HG02623 (cell line): ENCODE measurements around the gene KCNN4.

Experiments used
- ATAC-seq: cut with Tn5 transposase; IDR thresholded peaks from one replicate; pipeline ENCODE4 v1.9.1; 2021; ENCODE audit warnings: moderate library complexity; ENCODE audit not compliant: unreplicated experiment

Gene KCNN4

DNA sequence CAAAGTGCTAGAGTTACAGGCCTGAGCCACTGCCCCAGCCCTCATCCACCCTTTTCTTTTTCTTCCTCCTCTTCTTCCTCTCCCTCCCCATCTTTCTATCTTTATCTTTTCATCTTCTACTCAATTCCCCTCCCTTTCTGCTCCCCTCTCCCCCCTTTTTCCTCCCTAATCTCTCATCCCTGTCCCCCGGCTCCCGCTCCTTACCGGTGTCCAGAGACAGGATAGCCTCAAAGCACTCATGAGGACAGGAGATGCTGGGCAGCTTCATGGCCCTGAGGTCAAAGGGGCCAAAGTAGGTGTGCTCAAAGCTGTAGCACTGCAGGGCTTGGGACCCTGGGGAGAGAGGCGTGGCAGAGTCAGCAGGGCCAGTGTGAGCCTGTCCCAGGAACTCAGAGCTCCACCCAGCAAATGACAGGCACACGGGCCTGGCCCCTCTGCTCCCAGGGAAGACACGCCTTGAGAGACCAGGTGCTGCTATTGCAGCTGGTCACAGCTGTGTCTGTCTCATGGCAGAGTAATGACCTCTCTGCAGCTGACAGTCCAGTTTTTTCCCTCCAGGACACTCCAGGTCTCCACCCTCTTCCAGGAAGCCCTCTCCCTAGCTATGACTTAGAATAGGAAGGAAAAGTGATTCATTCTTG lies 18.8 kb upstream of the KCNN4 start:
- no peak for ATAC-seq

- no peak for ATAC-seq
Measured at GRCh38 chr19:43798546-43799409, 18.0 kb upstream of the KCNN4 start.

- ATAC-seq = no peak
Measured at GRCh38 chr19:43798026-43798545, 17.3 kb upstream of the KCNN4 start.

DNA sequence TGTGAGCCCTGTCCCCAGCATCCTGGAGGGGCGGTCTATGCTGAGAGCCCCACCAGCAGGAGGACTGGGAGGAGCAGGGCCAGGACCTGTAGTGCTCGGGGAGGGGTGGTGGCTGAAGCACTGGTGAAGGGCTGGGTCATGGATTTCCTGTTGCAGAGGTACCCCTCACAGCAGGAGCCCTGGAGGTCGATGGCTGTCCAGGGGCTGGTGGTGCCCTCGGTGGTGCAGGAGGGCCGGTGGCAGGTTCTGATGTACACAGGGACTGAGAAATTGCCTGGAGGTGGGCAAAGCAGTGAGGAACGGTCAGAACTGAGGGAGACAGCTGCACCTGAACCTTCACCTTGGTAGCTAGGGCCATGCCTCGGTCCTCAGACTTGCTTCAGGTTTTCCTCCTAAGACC lies 16.8 kb upstream of the KCNN4 start:
- no peak for ATAC-seq

DNA sequence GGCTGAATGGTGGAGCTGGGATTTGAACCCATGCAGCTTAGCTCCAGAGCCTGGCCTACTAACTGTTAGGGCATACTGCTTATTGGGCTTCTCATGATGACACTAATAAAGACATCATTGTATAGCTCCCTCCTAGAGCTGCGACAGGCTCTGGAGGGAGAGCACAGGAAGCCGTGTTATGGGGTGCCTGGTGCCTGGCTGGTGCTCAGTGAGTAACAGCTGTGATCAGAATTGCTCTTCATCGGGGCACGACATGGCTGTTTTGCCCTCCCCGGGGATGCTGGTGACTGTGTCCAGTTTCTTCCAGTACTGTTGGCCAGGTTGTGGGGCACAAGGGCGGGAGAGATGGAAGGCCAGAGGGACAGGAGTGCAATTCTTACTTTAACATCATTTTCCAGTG lies 16.3 kb upstream of the KCNN4 start:
- no peak for ATAC-seq

- ATAC-seq = no peak
Measured at GRCh38 chr19:43790587-43790986, 9.8 kb upstream of the KCNN4 start.

- ATAC-seq = no peak
Measured at GRCh38 chr19:43789029-43789428, 8.3 kb upstream of the KCNN4 start.

GRCh38 chr19:43786665-43787064 lies 5.9 kb upstream of the KCNN4 start:
- ATAC-seq = no peak

DNA sequence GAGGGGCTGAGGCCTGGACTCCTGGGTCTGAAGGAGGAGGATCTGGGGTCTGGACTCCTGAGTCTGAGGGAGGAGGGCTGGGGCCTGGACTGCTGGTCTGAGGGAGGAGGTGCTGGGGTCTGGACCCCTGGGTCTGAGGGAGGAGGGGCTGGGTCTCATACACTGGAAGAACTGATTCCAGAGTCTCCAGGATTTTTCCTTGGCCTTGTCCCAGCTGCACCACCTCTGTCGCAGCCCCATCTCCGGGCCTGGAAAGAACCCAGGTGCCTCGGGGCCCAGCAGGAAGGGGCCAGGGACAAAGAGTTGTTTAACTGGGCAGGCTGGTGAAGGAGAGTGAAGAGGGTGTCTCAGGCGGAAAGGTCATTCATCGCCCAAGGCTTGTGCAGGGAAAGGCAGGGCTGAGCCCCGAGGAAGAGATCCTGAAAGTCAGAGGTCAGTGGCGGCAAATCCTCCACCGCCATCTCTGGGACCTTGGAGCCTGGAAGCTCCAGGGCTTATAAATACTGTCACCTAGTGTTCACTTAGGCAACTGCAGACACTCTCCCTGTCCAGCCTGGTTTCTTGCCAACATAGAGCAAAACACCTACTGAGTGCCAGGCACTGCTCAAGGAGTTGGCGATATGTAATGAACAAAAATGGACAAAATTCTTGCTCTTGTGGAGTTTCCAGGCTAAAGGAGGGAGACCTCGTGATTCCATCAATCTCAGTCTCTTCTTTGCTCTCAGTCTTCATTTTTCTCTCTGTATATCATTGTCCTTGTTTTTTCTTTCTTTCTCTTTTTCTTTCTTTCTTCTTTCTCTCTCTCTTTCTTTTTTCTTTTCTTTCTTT lies 4.4 kb upstream of the KCNN4 start:
- no peak for ATAC-seq

DNA sequence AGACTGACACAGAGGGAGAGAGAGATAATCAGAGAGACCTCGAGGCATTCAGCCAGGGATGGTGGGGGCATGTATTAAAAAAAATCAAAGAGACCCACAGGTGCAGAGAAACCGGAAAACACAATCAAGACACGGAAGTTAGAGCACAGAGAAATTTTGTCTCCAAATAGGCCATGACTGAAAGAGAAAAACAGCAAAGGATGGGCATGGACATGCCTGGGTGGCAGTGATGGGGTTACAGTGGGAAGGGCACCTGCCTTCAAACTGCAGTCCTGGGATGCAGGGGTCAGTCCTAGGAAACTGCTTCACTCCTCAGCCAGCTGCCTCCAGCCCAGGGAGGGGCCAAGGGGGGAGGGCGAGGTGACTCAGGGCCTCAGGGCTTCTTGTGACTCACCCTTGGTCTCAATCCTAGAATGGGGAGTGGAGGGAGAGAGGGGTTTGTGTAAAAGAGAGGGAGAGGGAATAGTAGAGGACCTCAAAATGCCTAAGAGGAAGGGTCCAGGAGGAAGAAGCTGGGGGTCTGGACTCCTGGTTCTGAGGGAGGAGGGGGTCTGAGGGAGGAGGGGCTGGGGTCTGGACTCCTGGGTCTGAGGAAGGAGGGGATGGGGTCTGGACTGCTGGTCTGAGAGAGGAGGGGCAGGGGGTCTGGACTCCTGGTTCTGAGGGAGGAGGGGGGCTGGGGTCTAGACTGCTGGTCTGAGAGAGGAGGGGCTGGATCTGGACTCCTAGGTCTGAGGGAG lies 3.6 kb upstream of the KCNN4 start:
- ATAC-seq = no peak

GRCh38 chr19:43783636-43784035 lies 2.9 kb upstream of the KCNN4 start:
- ATAC-seq = no peak

DNA sequence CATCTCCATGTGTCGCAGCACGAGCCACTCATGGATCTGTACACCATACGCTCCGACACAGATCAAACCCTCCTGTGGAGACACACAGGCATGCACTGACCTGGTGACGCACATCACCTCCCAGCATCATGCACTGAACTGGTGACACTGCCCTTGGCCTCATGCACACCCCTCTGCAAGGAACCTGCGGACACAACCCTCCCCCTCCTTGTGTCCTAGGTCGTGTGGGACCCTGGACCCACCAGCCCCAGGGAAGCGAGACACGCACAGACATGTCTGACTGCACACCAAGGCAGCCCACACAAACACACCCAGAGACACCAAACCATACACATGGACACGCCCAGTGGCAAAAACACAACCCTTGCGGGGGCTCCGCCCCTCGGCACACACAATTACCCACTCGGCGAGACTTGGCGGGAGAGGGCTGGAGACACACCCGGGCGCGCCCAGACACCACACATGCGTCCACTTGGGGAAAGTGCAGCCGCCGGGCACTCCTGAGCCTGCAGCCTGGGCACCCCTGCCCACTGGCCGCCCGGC lies 2.0 kb upstream of the KCNN4 start:
- ATAC-seq = no peak

DNA sequence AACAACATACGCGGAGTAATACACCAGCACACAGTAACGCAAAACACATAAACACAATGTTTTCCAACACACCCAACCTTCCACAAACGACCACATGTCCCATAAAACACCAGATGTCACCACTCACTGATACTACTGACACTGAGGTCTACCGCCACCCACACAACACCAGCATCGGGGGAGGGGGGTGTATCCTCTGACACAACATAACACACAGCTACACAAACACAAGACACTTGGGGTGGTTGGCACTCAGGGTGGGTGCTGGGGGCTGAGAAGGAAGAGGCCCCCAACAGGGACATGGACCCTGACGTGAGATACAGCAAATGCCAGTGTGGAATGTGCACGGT lies 1.5 kb upstream of the KCNN4 start:
- no peak for ATAC-seq

- ATAC-seq = no peak
Measured at GRCh38 chr19:43781630-43782310, 997 bp upstream of the KCNN4 start.

GRCh38 chr19:43779820-43780219 lies 953 bp downstream of the KCNN4 start:
- no peak for ATAC-seq

GRCh38 chr19:43779147-43779819 lies 1.5 kb downstream of the KCNN4 start:
- ATAC-seq = no peak

DNA sequence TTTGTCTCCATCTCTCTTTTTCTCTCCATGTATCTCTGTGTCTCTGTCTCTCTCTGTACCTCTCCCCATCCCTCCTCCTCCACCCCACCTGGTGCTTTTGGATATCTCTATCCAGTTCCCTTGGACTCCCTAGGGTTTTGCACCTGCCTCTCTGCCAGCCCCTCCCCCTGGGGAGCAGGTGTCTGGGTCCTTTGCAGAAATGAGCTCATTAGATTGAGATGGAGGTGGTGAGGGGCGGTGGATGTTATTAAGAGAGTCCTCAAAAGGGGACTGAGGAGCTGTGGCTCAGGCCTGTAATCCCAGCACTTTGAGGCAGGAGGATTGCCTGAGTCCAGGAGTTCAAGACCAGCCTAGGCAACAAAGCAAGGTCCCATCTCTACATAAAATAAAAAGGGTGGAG lies 2.1 kb downstream of the KCNN4 start:
- no peak for ATAC-seq

DNA sequence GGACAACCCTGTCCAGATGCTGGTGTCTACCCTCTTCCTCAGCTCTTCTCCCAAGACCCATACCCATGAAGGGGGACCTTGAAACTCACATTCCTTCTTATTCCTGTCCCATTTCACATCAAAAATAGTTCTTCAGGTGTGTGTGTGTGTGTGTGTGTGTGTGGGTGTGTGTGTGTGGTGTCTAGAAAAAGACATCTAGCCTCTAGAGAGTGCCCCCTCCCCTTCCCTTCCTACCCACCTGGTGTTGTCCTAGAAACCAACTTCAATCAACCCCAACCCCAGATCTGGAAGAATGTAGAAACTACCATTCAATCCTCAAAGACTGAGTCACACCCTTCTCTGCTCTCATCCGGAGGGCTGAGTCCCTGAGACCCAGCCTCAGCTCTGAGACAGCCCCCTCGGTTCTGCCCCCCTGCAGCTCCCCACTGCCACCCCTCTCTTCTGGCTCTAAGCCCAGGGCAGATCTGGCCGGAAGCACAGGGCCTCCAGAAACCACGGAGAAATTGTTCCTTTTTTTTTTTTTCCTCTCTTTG lies 3.5 kb downstream of the KCNN4 start:
- no peak for ATAC-seq

DNA sequence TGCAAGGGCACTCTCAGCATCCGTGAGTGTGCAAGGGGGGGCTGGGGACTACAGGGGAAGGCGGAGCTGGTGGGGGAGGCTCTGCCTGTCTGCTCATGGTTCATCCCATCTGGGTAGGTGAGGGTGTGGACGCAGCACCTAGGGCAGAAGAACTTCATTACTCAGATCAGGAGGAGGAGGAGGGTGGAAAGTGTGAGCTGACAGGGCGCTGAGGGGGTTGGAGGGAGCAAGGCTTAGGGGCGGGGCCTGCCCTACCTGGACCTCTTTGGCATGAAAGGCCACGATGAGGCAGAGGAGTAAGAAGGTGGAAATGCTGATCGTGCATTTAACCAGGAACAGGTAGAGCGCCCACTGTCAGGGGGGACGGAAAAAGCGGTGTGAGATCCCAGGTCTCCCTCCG lies 4.5 kb downstream of the KCNN4 start:
- ATAC-seq = no peak
